Stomach smooth muscle (tissue), 2 donors: ENCODE measurements around the gene PRR18.
"Not testable (repeated sequence)": the region's sequence is repeated elsewhere in the genome, so short reads cannot be mapped to it uniquely, and the experiment has no call there.

Experiments used
- H3K27ac ChIP-seq: one replicate; pipeline ENCODE4 v1.7.0; 2013; ENCODE audit warnings: mild to moderate bottlenecking, low read length, inconsistent platforms
- H3K27me3 ChIP-seq, 2 donors: one replicate each; pipeline ENCODE4 v1.7.0; 2013; ENCODE audit warnings: low read length in 2 of 2; ENCODE audit not compliant: insufficient read depth in 2 of 2, control insufficient read depth in 1 of 2
- H3K36me3 ChIP-seq, 2 donors: one replicate each; pipeline ENCODE4 v1.7.0; 2013; ENCODE audit warnings: low read length in 2 of 2; ENCODE audit not compliant: control insufficient read depth in 2 of 2, insufficient read depth in 2 of 2
- H3K4me1 ChIP-seq: one replicate; pipeline ENCODE4 v1.7.0; 2013; ENCODE audit warnings: low read length; ENCODE audit not compliant: control insufficient read depth, insufficient read depth
- H3K4me3 ChIP-seq, 2 donors: one replicate each; pipeline ENCODE4 v1.7.0; 2013; ENCODE audit warnings: low read length in 2 of 2
- H3K9ac ChIP-seq, 2 donors: one replicate each; pipeline ENCODE4 v1.7.0; 2013; ENCODE audit warnings: low read length in 2 of 2, mild to moderate bottlenecking in 1 of 2
- H3K9me3 ChIP-seq, 2 donors: one replicate each; pipeline ENCODE4 v1.7.0; 2013; ENCODE audit warnings: low read length in 2 of 2; ENCODE audit not compliant: control insufficient read depth in 2 of 2
- donor health status: healthy.
- donor health status: Pancreatic carcinoma.

The PRR18 gene

GRCh38 chr6:166308033-166308768, at the start of gene PRR18:
Gene PRR18 (minus strand): TSS chr6:166308392. CDS start chr6:166308142, 250 bp downstream.
- no peaks in the 10 kb centered on the region for H3K36me3 ChIP-seq
- peaks cover 16% of the 10 kb centered on the region for H3K4me1 ChIP-seq
- no peak within 1 kb of the TSS for H3K9ac ChIP-seq
- H3K27ac ChIP-seq, result no peak within 1 kb of the TSS
- H3K27me3 ChIP-seq, result peaks cover 27 to 38% of the 10 kb centered on the region in 2 donors
- H3K4me3 ChIP-seq, result peak within 1 kb of the TSS; percentile 31 to 63
- no peaks in the 10 kb centered on the region for H3K9me3 ChIP-seq

GRCh38 chr6:166355552-166355951, 47.4 kb upstream of the PRR18 start:
- peaks cover 0 to 3% of the 10 kb centered on the region in 2 donors for H3K27me3 ChIP-seq
- no peak overlapping the region for H3K27ac ChIP-seq
- H3K36me3 ChIP-seq, result no peaks in the 10 kb centered on the region
- no peaks in the 10 kb centered on the region for H3K4me1 ChIP-seq
- H3K4me3 ChIP-seq, result no peak overlapping the region
- H3K9me3 ChIP-seq, result no peaks in the 10 kb centered on the region
- no peak overlapping the region for H3K9ac ChIP-seq

- H3K27me3 ChIP-seq, result peaks cover 0 to 3% of the 10 kb centered on the region in 2 donors
- no peak overlapping the region for H3K27ac ChIP-seq
- no peak overlapping the region for H3K4me3 ChIP-seq
Measured at GRCh38 chr6:166354965-166355364, 46.8 kb upstream of the PRR18 start.

GRCh38 chr6:166354143-166354542, 46.0 kb upstream of the PRR18 start:
- Histone ChIP-seq H3K4me3 (no peak overlapping the region), H3K27me3 (peaks cover 0 to 3% of the 10 kb centered on the region in 2 donors), H3K4me1 (no peaks in the 10 kb centered on the region), H3K9ac (no peak overlapping the region), H3K9me3 (no peaks in the 10 kb centered on the region), H3K36me3 (no peaks in the 10 kb centered on the region), H3K27ac (no peak overlapping the region)

More at GRCh38 chr6:166354965-166355364, 46.8 kb upstream of the PRR18 start:
- Histone ChIP-seq H3K9me3 (no peaks in the 10 kb centered on the region), H3K36me3 (no peaks in the 10 kb centered on the region), H3K9ac (no peak overlapping the region), H3K4me1 (no peaks in the 10 kb centered on the region)

- no peaks in the 10 kb centered on the region for H3K4me1 ChIP-seq
- peaks cover 0 to 3% of the 10 kb centered on the region in 2 donors for H3K27me3 ChIP-seq
- no peak overlapping the region for H3K27ac ChIP-seq
- no peak overlapping the region for H3K9ac ChIP-seq
- H3K36me3 ChIP-seq, result no peaks in the 10 kb centered on the region
- H3K4me3 ChIP-seq, result no peak overlapping the region
- H3K9me3 ChIP-seq, result no peaks in the 10 kb centered on the region
Measured at GRCh38 chr6:166353507-166353906, 45.3 kb upstream of the PRR18 start.

- Histone ChIP-seq H3K27ac (no peak overlapping the region), H3K4me3 (no peak overlapping the region), H3K27me3 (peaks cover 0 to 3% of the 10 kb centered on the region in 2 donors), H3K36me3 (no peaks in the 10 kb centered on the region), H3K9me3 (no peaks in the 10 kb centered on the region), H3K4me1 (no peaks in the 10 kb centered on the region), H3K9ac (no peak overlapping the region)
Measured at GRCh38 chr6:166352923-166353322, 44.7 kb upstream of the PRR18 start.

GRCh38 chr6:166351715-166352285, 43.6 kb upstream of the PRR18 start:
- no peaks in the 10 kb centered on the region for H3K9me3 ChIP-seq
- H3K9ac ChIP-seq, result no peak overlapping the region
- H3K4me1 ChIP-seq, result no peaks in the 10 kb centered on the region
- peaks cover 0 to 3% of the 10 kb centered on the region in 2 donors for H3K27me3 ChIP-seq
- H3K27ac ChIP-seq, result no peak overlapping the region
- H3K36me3 ChIP-seq, result no peaks in the 10 kb centered on the region
- H3K4me3 ChIP-seq, result no peak overlapping the region

- Histone ChIP-seq H3K4me3 (no peak overlapping the region), H3K27me3 (no peaks in the 10 kb centered on the region), H3K9me3 (no peaks in the 10 kb centered on the region), H3K4me1 (no peaks in the 10 kb centered on the region), H3K27ac (no peak overlapping the region), H3K9ac (no peak overlapping the region), H3K36me3 (no peaks in the 10 kb centered on the region)
Measured at GRCh38 chr6:166348305-166348949, 40.2 kb upstream of the PRR18 start.

GRCh38 chr6:166346965-166347364, 38.8 kb upstream of the PRR18 start:
- H3K27ac ChIP-seq, result no peak overlapping the region
- peaks cover 6% of the 10 kb centered on the region for H3K4me1 ChIP-seq
- H3K9me3 ChIP-seq, result no peaks in the 10 kb centered on the region
- H3K27me3 ChIP-seq, result no peaks in the 10 kb centered on the region
- no peak overlapping the region for H3K9ac ChIP-seq
- H3K36me3 ChIP-seq, result no peaks in the 10 kb centered on the region
- H3K4me3 ChIP-seq, result no peak overlapping the region

- Histone ChIP-seq H3K36me3 (no peaks in the 10 kb centered on the region), H3K4me3 (no peak overlapping the region), H3K27ac (no peak overlapping the region)
Measured at GRCh38 chr6:166346449-166346848, 38.3 kb upstream of the PRR18 start.

GRCh38 chr6:166345672-166346071, 37.5 kb upstream of the PRR18 start:
- not testable (repeated sequence) for H3K9me3 ChIP-seq, H3K36me3 ChIP-seq, H3K27me3 ChIP-seq, H3K27ac ChIP-seq, H3K4me3 ChIP-seq, H3K9ac ChIP-seq
- H3K4me1 ChIP-seq, result peaks cover 16% of the 10 kb centered on the region

More at GRCh38 chr6:166346449-166346848, 38.3 kb upstream of the PRR18 start:
- Histone ChIP-seq H3K4me1 (peaks cover 8% of the 10 kb centered on the region), H3K9ac (no peak overlapping the region), H3K9me3 (no peaks in the 10 kb centered on the region), H3K27me3 (no peaks in the 10 kb centered on the region)
